ENCODE results near the gene POU2F2. TPM values are rescaled to one million over a fixed set of nuclear protein-coding genes. Genes with fewer than 3 reads are reported as not detected.
"Not testable (repeated sequence)": the region's sequence is repeated elsewhere in the genome, so short reads cannot be mapped to it uniquely, and the experiment has no call there.

The POU2F2 gene
- total and polyA plus RNA-seq, 10 of the 15 experiments (the other 5 are each of a cell fraction or from before 2014, with no cell fraction given), result 4.4 to 62.4 (median 37.9) TPM

GRCh38 chr19:42042455-42043170, 89.6 kb downstream of the POU2F2 start (continued):
- no peak for TF ChIP-seq IRF5 (IDR thresholded peaks at IDR 0.05; ENCODE audit: borderline replicate concordance)
- TF ChIP-seq RELB (IDR thresholded peaks at IDR 0.05; ENCODE audit: low read depth), result no peak
- TF ChIP-seq, protein P1, sequence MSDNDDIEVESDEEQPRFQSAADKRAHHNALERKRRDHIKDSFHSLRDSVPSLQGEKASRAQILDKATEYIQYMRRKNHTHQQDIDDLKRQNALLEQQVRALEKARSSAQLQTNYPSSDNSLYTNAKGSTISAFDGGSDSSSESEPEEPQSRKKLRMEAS (IDR thresholded peaks at IDR 0.05; ENCODE audit: low read depth, low read length), result no peak
- TF ChIP-seq PML (IDR thresholded peaks at IDR 0.05; ENCODE audit: low read length), result no peak
- TF ChIP-seq, protein P2, sequence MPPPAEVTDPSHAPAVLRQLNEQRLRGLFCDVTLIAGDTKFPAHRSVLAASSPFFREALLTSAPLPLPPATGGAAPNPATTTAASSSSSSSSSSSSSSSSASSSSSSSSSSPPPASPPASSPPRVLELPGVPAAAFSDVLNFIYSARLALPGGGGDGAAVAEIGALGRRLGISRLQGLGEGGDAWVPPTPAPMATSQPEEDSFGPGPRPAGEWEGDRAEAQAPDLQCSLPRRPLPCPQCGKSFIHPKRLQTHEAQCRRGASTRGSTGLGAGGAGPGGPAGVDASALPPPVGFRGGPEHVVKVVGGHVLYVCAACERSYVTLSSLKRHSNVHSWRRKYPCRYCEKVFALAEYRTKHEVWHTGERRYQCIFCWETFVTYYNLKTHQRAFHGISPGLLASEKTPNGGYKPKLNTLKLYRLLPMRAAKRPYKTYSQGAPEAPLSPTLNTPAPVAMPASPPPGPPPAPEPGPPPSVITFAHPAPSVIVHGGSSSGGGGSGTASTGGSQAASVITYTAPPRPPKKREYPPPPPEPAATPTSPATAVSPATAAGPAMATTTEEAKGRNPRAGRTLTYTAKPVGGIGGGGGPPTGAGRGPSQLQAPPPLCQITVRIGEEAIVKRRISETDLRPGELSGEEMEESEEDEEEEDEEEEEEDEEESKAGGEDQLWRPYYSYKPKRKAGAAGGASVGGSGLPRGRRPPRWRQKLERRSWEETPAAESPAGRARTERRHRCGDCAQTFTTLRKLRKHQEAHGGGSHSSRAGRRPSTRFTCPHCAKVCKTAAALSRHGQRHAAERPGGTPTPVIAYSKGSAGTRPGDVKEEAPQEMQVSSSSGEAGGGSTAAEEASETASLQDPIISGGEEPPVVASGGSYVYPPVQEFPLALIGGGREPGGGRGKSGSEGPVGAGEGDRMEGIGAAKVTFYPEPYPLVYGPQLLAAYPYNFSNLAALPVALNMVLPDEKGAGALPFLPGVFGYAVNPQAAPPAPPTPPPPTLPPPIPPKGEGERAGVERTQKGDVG (CRISPR knock-in tag; IDR thresholded peaks at IDR 0.05), result no peak
- no peak for TF ChIP-seq CHD1 (IDR thresholded peaks at IDR 0.05; ENCODE audit: low read depth, low read length)
- no peak for TF ChIP-seq BHLHE40 (IDR thresholded peaks at IDR 0.05; ENCODE audit: borderline replicate concordance in 1 of 2, low read depth in 2 of 2, low read length in 1 of 2)
- no peak for TF ChIP-seq SIX5 (IDR thresholded peaks at IDR 0.05; ENCODE audit: low read depth, low read length, severe bottlenecking)
- TF ChIP-seq SUPT20H (IDR thresholded peaks at IDR 0.05; ENCODE audit: borderline replicate concordance, control insufficient read depth, low read depth, low read length), result no peak
- TF ChIP-seq ESRRA (IDR thresholded peaks at IDR 0.05; ENCODE audit: low read length), result no peak
- no peak for TF ChIP-seq RAD21 (IDR thresholded peaks at IDR 0.05; ENCODE audit: insufficient read depth, low read depth, low read length)
- no peak for TF ChIP-seq KDM1A (IDR thresholded peaks at IDR 0.05; ENCODE audit: borderline replicate concordance)
- no peak for TF ChIP-seq STAT1 (conservative IDR thresholded peaks at IDR 0.05)
- TF ChIP-seq TCF12 (IDR thresholded peaks at IDR 0.05; ENCODE audit: low read depth, low read length), result no peak
- TF ChIP-seq SMC3 (IDR thresholded peaks at IDR 0.05; ENCODE audit: borderline replicate concordance, low read length), result no peak
- TF ChIP-seq RELA (IDR thresholded peaks at IDR 0.05; ENCODE audit: borderline replicate concordance, partially characterized antibody), result no peak

GRCh38 chr19:42040491-42040890, 91.8 kb downstream of the POU2F2 start:
- H3K27ac ChIP-seq (ENCODE audit: control insufficient read depth, insufficient read depth); H3K79me2 ChIP-seq (ENCODE audit: control insufficient read depth, insufficient read depth, low read length); H3K4me3 ChIP-seq; intact Hi-C loops (cut with micrococcal nuclease; ENCODE audit: unreplicated experiment); H3K4me2 ChIP-seq (ENCODE audit: control insufficient read depth, insufficient read depth); H3K4me1 ChIP-seq (ENCODE audit: control insufficient read depth, insufficient read depth, low read length); H3K27me3 ChIP-seq (replicated peaks in 1 of 2; ENCODE audit: control insufficient read depth in 2 of 2, insufficient read depth in 2 of 2, low read length in 1 of 2); H3K9me3 ChIP-seq (replicated peaks; ENCODE audit: control insufficient read depth, insufficient read depth, low read length); FAIRE-seq; BruUV-seq (replicated peaks); SMC1A ChIA-PET (ENCODE audit: uncharacterized antibody, unreplicated experiment); in situ Hi-C loops (cut with MboI); RAD21 ChIA-PET (ENCODE audit: unreplicated experiment); ATAC-seq; H3K36me3 ChIP-seq (ENCODE audit: control insufficient read depth in 2 of 2, insufficient read depth in 2 of 2, low read length in 1 of 2); H3K9ac ChIP-seq (ENCODE audit: control insufficient read depth, insufficient read depth, low read length); H2AFZ ChIP-seq (ENCODE audit: control insufficient read depth, low read depth, low read length); POLR2A ChIA-PET; H4K20me1 ChIP-seq (ENCODE audit: control insufficient read depth, insufficient read depth); DNase-seq (ENCODE audit: low read depth, low spot score): not testable (repeated sequence)
- CTCF ChIA-PET, result interaction anchor here (0.7 to 1.5 kb wide), 5 partner anchors 9 to 35 kb away, joined by 3 to 4 read pairs (median 3); partner anchors contain the start of gene ZNF574
- 55% methylated on average over 9 of the region's 9 CpGs for WGBS (ENCODE audit: insufficient coverage, insufficient replicate concordance, low lambda C conversion rate, missing lambda C conversion rate)

Measured in GM12878 (cell line).